DMS79 treated with DMSO at 0.1 percent for 48 hours (cell line): Measurements from ENCODE around the gene RNF34.
A peak's percentile ranks its signal among the peaks of the same experiment; 100 is the strongest.

Experiments used
- DNase-seq: peaks from one replicate; lab custom pipeline; 2025; lab: John Stamatoyannopoulos, UW

The RNF34 gene

GRCh38 chr12:121438905-121439304, 39.0 kb downstream of the RNF34 start:
- no peak for DNase-seq

GRCh38 chr12:121439715-121440114, 39.8 kb downstream of the RNF34 start:
- no peak for DNase-seq

DNA sequence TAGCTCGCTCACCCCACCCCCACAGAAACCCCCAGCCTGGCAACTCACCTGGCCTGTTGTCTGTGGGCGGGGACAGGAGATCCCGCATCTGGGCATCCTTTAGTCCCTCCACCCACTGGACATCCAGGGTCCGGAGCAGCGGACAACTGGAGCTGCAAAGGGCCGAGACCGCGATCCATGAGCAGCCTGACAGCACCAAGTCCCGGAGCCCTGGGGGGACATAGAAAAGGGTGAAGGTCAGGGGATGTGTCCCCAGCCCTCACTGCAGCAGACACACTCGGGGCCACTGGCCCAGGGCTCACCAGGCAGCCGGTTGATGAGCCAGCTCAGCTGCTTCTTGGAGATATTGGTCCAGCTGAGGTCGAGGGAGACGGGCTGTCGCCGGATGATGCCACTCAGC, 40.9 kb downstream of the RNF34 start:
- DNase-seq = no peak

- no peak for DNase-seq
Measured at GRCh38 chr12:121441555-121441954, 41.6 kb downstream of the RNF34 start.

GRCh38 chr12:121442028-121442948, 42.4 kb downstream of the RNF34 start:
- DNase-seq = no peak

GRCh38 chr12:121443193-121443870, 43.4 kb downstream of the RNF34 start:
- DNase-seq = peak; percentile 35

DNA sequence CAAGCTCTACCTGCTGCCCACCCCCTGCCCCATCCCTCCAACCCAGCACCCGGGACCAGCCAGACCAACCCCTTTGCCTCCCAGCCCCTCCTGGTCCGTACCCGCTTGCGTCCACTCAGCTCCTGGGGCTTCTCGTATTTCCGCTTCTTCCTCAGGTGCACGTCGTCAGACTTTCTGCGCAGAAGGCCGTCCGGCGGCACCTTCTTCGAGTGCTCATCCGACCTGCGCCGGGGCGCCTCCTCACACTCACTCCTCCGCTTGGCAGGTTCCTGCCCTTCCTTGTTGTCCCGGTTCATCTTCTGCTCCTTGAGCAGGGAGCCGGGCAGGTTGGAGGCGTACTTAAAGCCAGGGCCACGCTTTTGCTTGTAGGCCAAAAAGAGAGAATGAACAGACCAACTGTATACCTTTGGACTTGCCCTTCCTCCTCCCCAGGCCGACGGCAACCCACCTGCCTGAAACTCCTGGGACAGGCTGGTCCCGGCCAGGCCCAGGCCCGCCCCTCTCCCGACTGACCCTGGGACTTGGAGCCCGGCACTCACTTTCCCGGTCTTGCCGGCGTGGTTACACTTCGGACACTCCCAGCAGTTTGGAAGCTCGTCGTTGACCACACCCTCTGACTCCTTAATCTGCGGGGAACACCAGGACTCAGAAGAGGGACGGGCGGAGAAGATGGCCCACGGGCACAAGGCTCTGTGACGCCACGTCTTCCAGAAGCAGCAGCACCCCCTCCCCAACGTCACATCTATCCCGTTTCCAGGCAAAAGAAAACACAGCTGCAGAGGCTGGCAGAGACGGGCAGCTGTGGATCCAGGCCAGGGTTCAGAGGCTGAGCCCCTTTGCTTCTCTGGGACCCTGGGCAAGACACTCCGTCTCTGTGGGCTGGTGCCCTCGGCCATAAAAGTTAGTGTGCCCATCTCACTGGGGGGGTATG, 44.3 kb downstream of the RNF34 start:
- no peak for DNase-seq

DNA sequence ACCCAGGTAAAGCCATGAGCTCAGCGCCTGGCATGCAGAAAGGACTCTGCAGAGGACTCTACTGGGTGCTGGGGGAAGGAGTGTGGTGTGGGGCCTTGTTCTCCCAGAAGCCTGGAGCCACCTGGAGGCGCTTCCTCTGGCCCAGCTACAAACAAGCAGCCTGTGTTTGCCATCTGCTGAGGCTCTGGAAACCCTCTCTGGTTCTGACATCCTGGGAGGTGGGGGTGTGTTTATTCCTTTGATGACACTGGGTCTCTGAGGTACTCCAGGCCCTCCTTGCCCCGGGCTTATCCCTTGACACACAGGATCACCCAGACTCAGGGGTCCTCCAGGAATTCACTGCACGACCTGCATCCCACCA, 44.9 kb downstream of the RNF34 start:
- no peak for DNase-seq

- no peak for DNase-seq
Measured at GRCh38 chr12:121446750-121447149, 46.8 kb downstream of the RNF34 start.

GRCh38 chr12:121448771-121449315, 48.9 kb downstream of the RNF34 start:
- no peak for DNase-seq

- DNase-seq = no peak
Measured at GRCh38 chr12:121451961-121452339, 52.0 kb downstream of the RNF34 start.

GRCh38 chr12:121452340-121452984, 52.5 kb downstream of the RNF34 start:
- DNase-seq = no peak

- DNase-seq = no peak
Measured at GRCh38 chr12:121452985-121453360, 53.1 kb downstream of the RNF34 start.

DNA sequence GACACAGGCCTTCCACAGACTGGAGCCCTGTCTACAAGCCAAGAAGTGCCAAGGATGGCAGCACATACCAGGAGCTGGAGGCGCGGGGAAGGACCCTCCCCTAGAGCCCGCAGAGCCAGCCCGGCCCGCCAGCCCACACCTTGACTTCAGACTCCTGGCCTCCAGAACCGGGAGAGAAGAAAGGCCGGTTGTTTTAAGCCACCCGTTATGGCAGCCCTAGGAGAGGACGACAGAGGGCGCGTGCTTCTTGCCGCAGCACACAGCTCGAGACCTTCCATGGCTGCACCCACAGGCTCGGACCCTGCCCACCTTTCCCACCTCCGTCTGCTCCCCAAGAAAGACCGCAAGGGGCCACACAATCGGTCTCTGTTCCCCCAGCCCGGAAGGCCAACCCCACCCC, 53.7 kb downstream of the RNF34 start:
- no peak for DNase-seq

- DNase-seq = no peak
Measured at GRCh38 chr12:121454921-121455320, 55.0 kb downstream of the RNF34 start.

GRCh38 chr12:121455766-121456420, 56.0 kb downstream of the RNF34 start:
- no peak for DNase-seq

GRCh38 chr12:121456551-121456950, 56.6 kb downstream of the RNF34 start:
- DNase-seq = no peak

DNA sequence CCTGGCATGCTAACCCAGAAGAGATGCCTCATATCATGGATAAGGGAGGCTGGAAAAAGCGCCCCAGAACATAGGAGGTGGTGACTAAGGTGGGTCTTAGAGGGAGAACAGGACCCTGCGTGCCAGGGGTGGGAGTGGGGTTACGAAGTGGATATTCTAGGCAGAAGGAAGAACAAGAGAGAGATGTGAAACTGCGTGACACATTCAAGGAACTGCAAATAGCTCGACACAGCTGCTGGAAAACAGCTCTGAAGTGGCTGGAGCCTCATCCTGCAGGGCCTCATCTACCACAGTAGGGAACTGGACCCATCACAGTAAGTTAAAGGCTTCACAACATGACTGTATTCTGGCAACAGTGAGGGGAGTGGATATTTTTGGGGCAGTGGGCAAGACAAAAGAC, 61.1 kb downstream of the RNF34 start:
- DNase-seq = no peak

- no peak for DNase-seq
Measured at GRCh38 chr12:121464331-121464730, 64.4 kb downstream of the RNF34 start.

DNA sequence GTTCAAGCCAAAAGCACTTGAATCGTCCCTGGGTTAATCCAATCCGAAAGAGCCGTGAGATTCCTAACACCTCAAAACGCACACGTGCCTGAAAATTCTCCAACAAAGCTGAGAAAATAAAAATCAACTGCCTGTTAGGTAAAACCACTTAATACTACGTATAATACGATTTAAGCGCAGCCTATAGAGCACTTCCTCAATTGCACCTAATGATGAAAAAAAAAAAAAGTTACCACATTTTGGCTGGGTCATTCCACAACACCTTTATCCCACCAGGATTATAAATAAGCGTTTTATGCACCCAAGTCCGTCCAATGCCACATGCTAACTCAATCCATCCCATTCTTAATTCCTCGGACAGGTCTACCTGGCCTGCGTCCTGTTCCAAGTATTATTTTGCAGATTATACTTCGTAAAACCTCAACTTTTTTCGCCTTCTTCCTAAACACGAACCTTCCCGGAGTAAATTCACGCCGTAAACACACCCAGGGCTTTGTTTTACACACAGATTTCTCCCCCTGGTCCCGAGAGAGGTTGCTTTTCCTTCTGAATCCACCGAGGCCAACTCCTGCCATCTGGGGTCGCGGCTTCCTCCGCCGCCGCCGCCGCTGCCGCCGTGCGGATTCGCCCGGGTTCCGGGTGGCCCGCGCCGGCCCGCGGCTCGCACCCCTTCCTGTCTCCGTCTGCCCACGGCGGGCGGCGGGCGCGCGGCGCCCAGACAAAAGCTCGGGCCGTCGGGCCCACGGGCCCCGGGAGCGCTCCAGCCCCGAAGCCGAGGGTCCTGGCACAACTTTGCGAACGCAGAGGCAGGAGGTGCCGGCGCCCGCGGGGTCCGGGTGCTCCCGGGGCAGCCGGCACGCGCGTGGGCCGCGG, 66.2 kb downstream of the RNF34 start:
- peak; percentile 11 for DNase-seq
